HL-60 (cell line): Measurements from ENCODE around the gene DAPP1.

Experiments used
- DNase-seq, 2 experiments: peaks; one replicate each; pipeline ENCODE4 v3.0.0-alpha.2; 2010 to 2020; ENCODE audit warnings: low read depth in 1 of 2, low spot score in 1 of 2
- H3K27ac ChIP-seq: fragments of 250-450 bp; sonication (Bioruptor Pico); replicated peaks from 2 replicates; pipeline ENCODE4 v1.5.1; 2020; ENCODE audit warnings: mild to moderate bottlenecking, moderate library complexity
- H3K27me3 ChIP-seq: fragments of 250-450 bp; sonication (Bioruptor Pico); 2 replicates; pipeline ENCODE4 v1.5.1; 2021; ENCODE audit warnings: mild to moderate bottlenecking, moderate library complexity; ENCODE audit not compliant: insufficient read depth, poor library complexity, severe bottlenecking
- H3K4me3 ChIP-seq: replicated peaks from 2 replicates; pipeline ENCODE4 v1.5.1; 2011; ENCODE audit warnings: mild to moderate bottlenecking, control low read depth, low read length; ENCODE audit not compliant: insufficient read depth
- CTCF ChIP-seq: IDR thresholded peaks from one replicate; pipeline ENCODE4 v1.5.1; 2011; ENCODE audit warnings: low read length, control low read depth, inconsistent platforms; ENCODE audit not compliant: insufficient read depth
- GABPA ChIP-seq: IDR thresholded peaks from 2 replicates; pipeline ENCODE4 v1.6.1; 2012; ENCODE audit warnings: low read depth
- POLR2AphosphoS5 ChIP-seq: IDR thresholded peaks from 2 replicates; pipeline ENCODE4 v1.6.1; 2012; ENCODE audit warnings: low read depth
- REST ChIP-seq: IDR thresholded peaks from 2 replicates; pipeline ENCODE4 v1.6.1; 2012; ENCODE audit warnings: low read depth; ENCODE audit not compliant: insufficient replicate concordance
- SPI1 ChIP-seq: IDR thresholded peaks from 2 replicates; pipeline ENCODE4 v1.6.1; 2012; ENCODE audit warnings: low read depth, mild to moderate bottlenecking, borderline replicate concordance

DAPP1 gene

GRCh38 chr4:99876946-99877345 lies 60.3 kb downstream of the DAPP1 start:
- no peaks in the 10 kb centered on the region for H3K27me3 ChIP-seq
- TF ChIP-seq GABPA: no peak
- TF ChIP-seq SPI1: no peak
- TF ChIP-seq REST: no peak
- TF ChIP-seq POLR2AphosphoS5: no peak
- TF ChIP-seq CTCF: no peak
- no peak overlapping the region for H3K4me3 ChIP-seq
- no peak for DNase-seq
- no peak overlapping the region for H3K27ac ChIP-seq

- DNase-seq: no peak
- no peak overlapping the region for H3K4me3 ChIP-seq
- TF ChIP-seq REST (no peak), CTCF (no peak), POLR2AphosphoS5 (no peak), GABPA (no peak), SPI1 (no peak)
- H3K27me3 ChIP-seq: no peaks in the 10 kb centered on the region
- no peak overlapping the region for H3K27ac ChIP-seq
These were observed 62.0 kb downstream of the DAPP1 start for GRCh38 chr4:99878604-99879003.

- TF ChIP-seq POLR2AphosphoS5: no peak
- Histone ChIP-seq H3K4me3 (no peak overlapping the region), H3K27me3 (no peaks in the 10 kb centered on the region), H3K27ac (no peak overlapping the region)
- no peak for DNase-seq
These were observed 62.8 kb downstream of the DAPP1 start for GRCh38 chr4:99879458-99879857.

- DNase-seq: peak in 1 of 2 experiments; percentile 32
- TF ChIP-seq SPI1 (no peak), CTCF (peak; percentile 20)
These were observed 68.5 kb downstream of the DAPP1 start for GRCh38 chr4:99885063-99885664.

More at GRCh38 chr4:99885063-99885664, 68.5 kb downstream of the DAPP1 start:
- Histone ChIP-seq H3K27me3 (no peaks in the 10 kb centered on the region), H3K27ac (no peak overlapping the region), H3K4me3 (no peak overlapping the region)
